ENCODE results near the gene AMOT.

The AMOT gene

GRCh38 chrX:112735147-112735546 is 105.5 kb downstream of the AMOT start:
- TF ChIP-seq EGR1 (IDR thresholded peaks at IDR 0.05), result no peak
- TF ChIP-seq MAX (IDR thresholded peaks at IDR 0.05), result no peak

GRCh38 chrX:112734290-112734689 is 106.3 kb downstream of the AMOT start:
- TF ChIP-seq MAX (IDR thresholded peaks at IDR 0.05), result no peak
- TF ChIP-seq EP300 (IDR thresholded peaks at IDR 0.05; ENCODE audit: borderline replicate concordance), result no peak
- TF ChIP-seq REST (IDR thresholded peaks at IDR 0.05; ENCODE audit: low read depth), result no peak
- no peak for TF ChIP-seq YY1 (IDR thresholded peaks at IDR 0.05; ENCODE audit: low read depth)
- TF ChIP-seq ZBTB7A (IDR thresholded peaks at IDR 0.05; ENCODE audit: low read depth), result no peak
- no peak for TF ChIP-seq TEAD4 (IDR thresholded peaks at IDR 0.05)

GRCh38 chrX:112731793-112732192 is 108.8 kb downstream of the AMOT start:
- TF ChIP-seq REST (IDR thresholded peaks at IDR 0.05; ENCODE audit: low read depth) (no peak), RAD21 (IDR thresholded peaks at IDR 0.05; ENCODE audit: low read depth) (peak; percentile 12; the same call in 1 of the 2 replicates)
